Fibroblast of lung (primary cell): ENCODE measurements around the gene PHGDH. TPM values are rescaled to one million over a fixed set of nuclear protein-coding genes. Genes with fewer than 3 reads are reported as not detected.

Experiments used
- DNase-seq, 2 donors: peaks; one replicate each; pipeline versions ENCODE4 v3.0.0 to v3.0.0-alpha.2; 2010; ENCODE audit warnings: low read depth in 2 of 2
- H2AFZ ChIP-seq: 2 replicates; pipeline ENCODE4 v1.5.1; 2012; ENCODE audit warnings: low read length, control low read depth, inconsistent platforms
- H3K27ac ChIP-seq: 2 replicates; pipeline ENCODE4 v1.5.1; 2011; ENCODE audit warnings: low read length, control low read depth; ENCODE audit not compliant: insufficient read depth
- H3K27me3 ChIP-seq: 2 replicates; pipeline ENCODE4 v1.5.1; 2011; ENCODE audit warnings: mild to moderate bottlenecking, low read length; ENCODE audit not compliant: control insufficient read depth, insufficient read depth
- H3K36me3 ChIP-seq: 2 replicates; pipeline ENCODE4 v1.5.1; 2011; ENCODE audit warnings: low read length; ENCODE audit not compliant: control insufficient read depth, insufficient read depth
- H3K4me1 ChIP-seq: 2 replicates; pipeline ENCODE4 v1.5.1; 2011; ENCODE audit warnings: low read length; ENCODE audit not compliant: control insufficient read depth, insufficient read depth; ENCODE audit errors: extremely low read depth
- H3K4me2 ChIP-seq: 2 replicates; pipeline ENCODE4 v1.5.1; 2011; ENCODE audit warnings: low read length, control low read depth; ENCODE audit not compliant: insufficient read depth; ENCODE audit errors: extremely low read depth
- H3K4me3 ChIP-seq, 4 experiments: fragments of 200-600 bp in 1 of 4; sonication (generic) in 1 of 4; replicated peaks in 1 of 4; 2 replicates each; pipeline ENCODE4 v1.5.1; 2011 to 2016; ENCODE audit warnings: low read length in 4 of 4, low read depth in 3 of 4, mild to moderate bottlenecking in 3 of 4, control low read depth in 2 of 4, inconsistent platforms in 1 of 4, mixed read lengths in 1 of 4; ENCODE audit not compliant: insufficient read depth in 1 of 4; ENCODE audit errors: control extremely low read depth in 1 of 4
- H3K79me2 ChIP-seq: 2 replicates; pipeline ENCODE4 v1.5.1; 2012; ENCODE audit warnings: mild to moderate bottlenecking, low read length, inconsistent platforms; ENCODE audit not compliant: control insufficient read depth, insufficient read depth
- H3K9ac ChIP-seq: 2 replicates; pipeline ENCODE4 v1.5.1; 2011; ENCODE audit warnings: mild to moderate bottlenecking, low read length, control low read depth; ENCODE audit not compliant: insufficient read depth
- H3K9me3 ChIP-seq: 2 replicates; pipeline ENCODE4 v1.5.1; 2012; ENCODE audit warnings: low read depth, low read length; ENCODE audit not compliant: control insufficient read depth, insufficient read depth
- H4K20me1 ChIP-seq: 2 replicates; pipeline ENCODE4 v1.5.1; 2011; ENCODE audit warnings: low read length; ENCODE audit not compliant: control insufficient read depth, insufficient read depth; ENCODE audit errors: extremely low read depth
- CTCF ChIP-seq, 2 donors: IDR thresholded peaks in 1 of 2; conservative IDR thresholded peaks in 1 of 2; 1 replicate in 1 of 2; 2 replicates in 1 of 2; pipeline ENCODE4 v1.5.1; 2011 to 2012; ENCODE audit warnings: low read length in 2 of 2, control low read depth in 1 of 2, inconsistent platforms in 1 of 2, low read depth in 1 of 2, mild to moderate bottlenecking in 1 of 2
- EZH2 ChIP-seq: IDR thresholded peaks from 2 replicates; pipeline ENCODE4 v1.5.1; 2012; ENCODE audit warnings: low read length, control low read depth, mild to moderate bottlenecking; ENCODE audit errors: missing control alignments
- polyA plus RNA-seq, 2 donors: library from polyadenylated mRNA; depleted of rRNA in 1 of 2; stranded (reverse) in 1 of 2; unstranded in 1 of 2; fragments of >200 nt; gene quantifications; 2 replicates each; pipeline ENCODE4 v1.2.1, GENCODE V29; 2011 to 2012; ENCODE audit warnings: missing spikeins in 1 of 2
- total RNA-seq: library from RNA; depleted of rRNA; stranded (reverse); fragments of >200 nt; gene quantifications from 2 replicates; pipeline ENCODE4 v1.2.1, GENCODE V29; 2014

PHGDH gene
- total and polyA plus RNA-seq, 2 donors (not counting 1 experiment from before 2014, with no cell fraction given) = 44.3 to 201 TPM

- H3K9ac ChIP-seq = no peak overlapping the region
Observed at GRCh38 chr1:119735217-119735616, 23.5 kb downstream of the PHGDH start.

GRCh38 chr1:119736649-119737039, 24.9 kb downstream of the PHGDH start:
- Histone ChIP-seq H4K20me1 (no peaks in the 10 kb centered on the region), H3K27ac (no peak overlapping the region), H3K79me2 (no peaks in the 10 kb centered on the region), H3K9ac (no peak overlapping the region), H3K4me3 (no peak overlapping the region), H2AFZ (no peak overlapping the region), H3K4me1 (no peaks in the 10 kb centered on the region), H3K36me3 (peaks cover 2% of the 10 kb centered on the region), H3K27me3 (no peaks in the 10 kb centered on the region), H3K9me3 (no peaks in the 10 kb centered on the region), H3K4me2 (no peak overlapping the region)
- TF ChIP-seq EZH2 (no peak), CTCF (conservative IDR thresholded peaks at IDR 0.05 in 1 of 2, IDR thresholded peaks at IDR 0.05 in 1 of 2; ENCODE audit: low read depth in 1 of 2, low read length in 2 of 2) (no peak)
- DNase-seq = no peak

More at GRCh38 chr1:119735217-119735616, 23.5 kb downstream of the PHGDH start:
- Histone ChIP-seq H3K27ac (no peak overlapping the region), H3K4me1 (no peaks in the 10 kb centered on the region), H3K9me3 (no peaks in the 10 kb centered on the region), H4K20me1 (no peaks in the 10 kb centered on the region), H3K27me3 (no peaks in the 10 kb centered on the region), H3K4me3 (no peak overlapping the region), H3K4me2 (no peak overlapping the region), H3K36me3 (peaks cover 2% of the 10 kb centered on the region), H2AFZ (no peak overlapping the region), H3K79me2 (no peaks in the 10 kb centered on the region)
- DNase-seq = no peak
- TF ChIP-seq EZH2 = no peak
- no peak for TF ChIP-seq CTCF (conservative IDR thresholded peaks at IDR 0.05 in 1 of 2, IDR thresholded peaks at IDR 0.05 in 1 of 2; ENCODE audit: low read depth in 1 of 2, low read length in 2 of 2)

- Histone ChIP-seq H3K27ac (no peak overlapping the region), H3K4me3 (no peak overlapping the region), H2AFZ (no peak overlapping the region), H3K4me1 (no peaks in the 10 kb centered on the region), H3K36me3 (peaks cover 2% of the 10 kb centered on the region), H4K20me1 (no peaks in the 10 kb centered on the region), H3K9me3 (no peaks in the 10 kb centered on the region), H3K79me2 (no peaks in the 10 kb centered on the region), H3K27me3 (no peaks in the 10 kb centered on the region), H3K9ac (no peak overlapping the region), H3K4me2 (no peak overlapping the region)
- no peak for TF ChIP-seq EZH2
- TF ChIP-seq CTCF (conservative IDR thresholded peaks at IDR 0.05 in 1 of 2, IDR thresholded peaks at IDR 0.05 in 1 of 2; ENCODE audit: low read depth in 1 of 2, low read length in 2 of 2) = no peak
- peak in 1 of 2 donors; percentile 81 for DNase-seq
Observed at GRCh38 chr1:119737040-119737682, 25.4 kb downstream of the PHGDH start.
